ENCODE results near the gene PDE4D.

DNA sequence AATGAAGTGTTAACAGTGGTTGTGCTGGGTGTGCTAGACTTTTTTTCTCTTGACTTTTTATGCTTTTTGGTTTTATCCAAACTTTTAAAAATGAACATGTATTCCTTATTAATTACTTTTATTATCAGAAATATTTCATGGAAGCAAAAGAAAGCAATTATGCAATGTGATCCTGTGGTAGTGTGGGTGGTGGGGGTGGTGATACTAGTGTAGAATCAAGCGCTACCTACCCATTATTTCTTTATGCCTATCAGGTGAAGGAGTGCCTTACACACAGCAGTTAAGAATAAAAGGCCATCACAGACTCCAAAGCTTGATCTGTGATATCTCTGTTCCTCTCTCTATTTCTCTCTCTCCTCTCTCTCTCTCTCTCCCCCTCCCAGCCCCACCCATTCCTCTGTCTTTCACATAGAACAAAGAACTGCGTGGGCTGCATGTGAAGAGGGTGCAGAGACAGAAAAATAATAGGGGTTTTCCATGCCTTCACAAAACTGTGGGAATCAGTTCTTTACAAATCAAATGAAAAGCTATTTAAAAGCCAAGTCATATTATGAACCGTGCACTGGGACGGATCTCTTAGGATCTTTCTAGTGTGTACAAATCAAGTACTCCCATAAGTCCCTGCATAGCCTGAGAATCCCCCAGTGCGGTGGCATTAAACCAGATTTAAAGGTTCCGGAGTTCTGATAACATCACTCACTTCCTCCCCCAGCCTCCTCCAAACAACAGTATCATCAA, 959.5 kb downstream of the PDE4D start:
- TF ChIP-seq, protein P1, sequence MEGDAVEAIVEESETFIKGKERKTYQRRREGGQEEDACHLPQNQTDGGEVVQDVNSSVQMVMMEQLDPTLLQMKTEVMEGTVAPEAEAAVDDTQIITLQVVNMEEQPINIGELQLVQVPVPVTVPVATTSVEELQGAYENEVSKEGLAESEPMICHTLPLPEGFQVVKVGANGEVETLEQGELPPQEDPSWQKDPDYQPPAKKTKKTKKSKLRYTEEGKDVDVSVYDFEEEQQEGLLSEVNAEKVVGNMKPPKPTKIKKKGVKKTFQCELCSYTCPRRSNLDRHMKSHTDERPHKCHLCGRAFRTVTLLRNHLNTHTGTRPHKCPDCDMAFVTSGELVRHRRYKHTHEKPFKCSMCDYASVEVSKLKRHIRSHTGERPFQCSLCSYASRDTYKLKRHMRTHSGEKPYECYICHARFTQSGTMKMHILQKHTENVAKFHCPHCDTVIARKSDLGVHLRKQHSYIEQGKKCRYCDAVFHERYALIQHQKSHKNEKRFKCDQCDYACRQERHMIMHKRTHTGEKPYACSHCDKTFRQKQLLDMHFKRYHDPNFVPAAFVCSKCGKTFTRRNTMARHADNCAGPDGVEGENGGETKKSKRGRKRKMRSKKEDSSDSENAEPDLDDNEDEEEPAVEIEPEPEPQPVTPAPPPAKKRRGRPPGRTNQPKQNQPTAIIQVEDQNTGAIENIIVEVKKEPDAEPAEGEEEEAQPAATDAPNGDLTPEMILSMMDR (IDR thresholded peaks at IDR 0.05) = no peak
- TF ChIP-seq ZFX (IDR thresholded peaks at IDR 0.05; ENCODE audit: borderline replicate concordance) = no peak

Data from 22Rv1 (cell line).